HUES48 (cell line): Measurements from ENCODE around the gene KRTAP10-1.
"Not testable (repeated sequence)": the region's sequence is repeated elsewhere in the genome, so short reads cannot be mapped to it uniquely, and the experiment has no call there.

Source experiments
- H3K27ac ChIP-seq: one replicate; pipeline ENCODE4 v1.7.0; 2013; ENCODE audit warnings: low read depth, low read length, inconsistent platforms
- H3K27me3 ChIP-seq: 2 replicates; pipeline ENCODE4 v1.6.1; 2013; ENCODE audit warnings: mild to moderate bottlenecking, low read length; ENCODE audit not compliant: control insufficient read depth, insufficient read depth
- H3K36me3 ChIP-seq: 2 replicates; pipeline ENCODE4 v1.6.1; 2013; ENCODE audit warnings: low read length; ENCODE audit not compliant: control insufficient read depth, insufficient read depth
- H3K4me1 ChIP-seq: 2 replicates; pipeline ENCODE4 v1.6.1; 2013; ENCODE audit warnings: mild to moderate bottlenecking, low read length; ENCODE audit not compliant: control insufficient read depth, insufficient read depth
- H3K4me3 ChIP-seq: 2 replicates; pipeline ENCODE4 v1.5.1; 2013; ENCODE audit warnings: mild to moderate bottlenecking, low read depth, low read length
- H3K9ac ChIP-seq: 2 replicates; pipeline ENCODE4 v1.6.1; 2013; ENCODE audit warnings: mild to moderate bottlenecking, low read depth, low read length, moderate library complexity
- H3K9me3 ChIP-seq: 2 replicates; pipeline ENCODE4 v1.6.1; 2013; ENCODE audit warnings: low read length; ENCODE audit not compliant: control insufficient read depth, insufficient read depth

The KRTAP10-1 gene

DNA sequence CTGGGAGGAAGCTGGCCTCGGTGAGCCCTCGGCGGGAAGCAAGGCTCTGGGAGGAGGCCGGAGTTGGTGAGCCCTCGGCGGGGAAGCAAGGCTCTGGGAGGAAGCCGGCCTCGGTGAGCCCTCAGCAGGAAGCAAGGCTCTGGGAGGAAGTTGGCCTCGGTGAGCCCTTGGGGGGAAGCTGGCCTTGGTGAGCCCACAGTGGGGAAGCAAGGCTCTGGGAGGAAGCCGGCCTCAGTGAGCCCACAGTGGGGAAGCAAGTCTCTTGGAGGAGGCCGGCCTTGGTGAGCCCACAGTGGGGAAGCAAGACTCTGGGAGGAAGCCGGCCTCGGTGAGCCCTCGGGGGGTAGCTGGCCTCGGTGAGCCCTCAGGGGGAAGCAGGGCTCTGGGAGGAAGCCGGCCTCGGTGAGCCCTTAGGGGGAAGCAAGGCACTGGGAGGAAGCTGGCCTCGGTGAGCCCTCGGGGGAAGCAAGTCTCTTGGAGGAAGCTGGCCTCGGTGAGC is 36.0 kb downstream of the KRTAP10-1 start:
- H3K27me3 ChIP-seq = no peaks in the 10 kb centered on the region
- no peaks in the 10 kb centered on the region for H3K36me3 ChIP-seq
- H3K9ac ChIP-seq = no peak overlapping the region
- no peak overlapping the region for H3K4me3 ChIP-seq
- H3K4me1 ChIP-seq = no peaks in the 10 kb centered on the region
- H3K27ac ChIP-seq = no peak overlapping the region
- no peaks in the 10 kb centered on the region for H3K9me3 ChIP-seq

DNA sequence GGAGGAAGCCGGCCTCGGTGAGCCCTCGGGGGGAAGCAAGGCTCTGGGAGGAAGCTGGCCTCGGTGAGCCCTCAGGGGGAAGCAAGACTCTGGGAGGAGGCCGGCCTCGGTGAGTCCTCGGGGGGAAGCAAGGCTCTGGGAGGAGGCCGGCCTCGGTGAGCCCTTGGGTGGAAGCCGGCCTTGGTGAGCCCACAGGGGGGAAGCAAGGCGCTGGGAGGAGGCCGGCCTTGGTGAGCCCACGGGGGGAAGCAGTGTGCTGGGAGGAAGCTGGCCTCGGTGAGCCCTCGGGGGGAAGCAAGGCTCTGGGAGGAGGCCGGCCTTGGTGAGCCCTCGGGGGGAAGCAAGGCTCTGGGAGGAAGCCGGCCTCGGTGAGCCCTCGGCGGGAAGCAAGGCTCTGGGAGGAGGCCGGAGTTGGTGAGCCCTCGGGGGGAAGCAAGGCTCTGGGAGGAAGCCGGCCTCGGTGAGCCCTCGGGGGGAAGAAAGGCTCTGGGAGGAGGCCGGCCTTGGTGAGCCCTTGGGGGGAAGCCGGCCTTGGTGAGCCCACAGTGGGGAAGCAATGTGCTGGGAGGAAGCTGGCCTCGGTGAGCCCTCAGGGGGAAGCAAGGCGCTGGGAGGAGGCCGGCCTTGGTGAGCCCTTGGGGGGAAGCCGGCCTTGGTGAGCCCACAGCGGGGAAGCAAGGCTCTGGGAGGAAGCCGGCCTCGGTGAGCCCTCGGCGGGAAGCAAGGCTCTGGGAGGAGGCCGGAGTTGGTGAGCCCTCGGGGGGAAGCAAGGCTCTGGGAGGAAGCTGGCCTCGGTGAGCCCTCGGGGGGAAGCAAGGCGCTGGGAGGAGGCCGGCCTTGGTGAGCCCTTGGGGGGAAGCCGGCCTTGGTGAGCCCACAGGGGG is 36.7 kb downstream of the KRTAP10-1 start:
- H3K4me3 ChIP-seq, H3K4me1 ChIP-seq, H3K27ac ChIP-seq: not testable (repeated sequence)

DNA sequence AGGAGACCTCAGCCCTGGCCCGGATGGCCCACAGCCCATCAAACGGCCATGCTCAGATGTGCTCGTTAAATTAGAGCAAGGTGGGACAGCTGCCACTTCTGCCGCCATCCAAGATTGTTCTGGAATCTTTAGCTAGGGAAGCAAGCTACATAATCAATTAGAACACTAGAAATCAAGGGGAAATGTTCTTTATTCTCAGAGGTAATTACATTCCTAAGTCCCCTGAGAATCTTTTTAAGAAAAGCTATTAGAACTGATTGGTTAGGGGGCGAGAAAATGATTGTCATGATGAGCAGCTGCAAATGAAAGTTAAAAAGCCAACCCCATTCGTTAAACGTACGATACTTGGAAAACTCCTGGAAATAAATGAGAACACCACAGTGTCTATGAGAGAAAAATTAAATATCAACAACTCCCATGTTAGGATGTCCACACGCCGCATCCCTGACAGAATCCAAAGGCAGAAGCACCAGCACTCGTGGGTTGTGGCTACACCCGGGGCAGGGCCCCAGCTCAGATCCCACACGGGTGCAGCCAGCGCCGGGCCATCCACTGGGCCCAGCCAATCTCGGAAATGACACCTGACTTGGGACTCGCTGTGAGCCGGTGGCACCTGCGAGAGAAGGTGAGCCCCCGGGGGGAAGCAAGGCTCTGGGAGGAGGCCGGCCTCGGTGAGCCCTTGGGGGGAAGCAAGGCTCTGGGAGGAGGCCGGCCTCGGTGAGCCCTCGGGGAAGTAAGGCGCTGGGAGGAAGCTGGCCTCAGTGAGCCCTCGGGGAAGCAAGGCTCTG is 37.6 kb downstream of the KRTAP10-1 start:
- Histone ChIP-seq H3K27ac (no peak overlapping the region), H3K36me3 (no peaks in the 10 kb centered on the region), H3K9me3 (no peaks in the 10 kb centered on the region), H3K4me1 (peaks cover 8% of the 10 kb centered on the region; the same call in 1 of the 2 replicates), H3K9ac (no peak overlapping the region), H3K4me3 (no peak overlapping the region), H3K27me3 (no peaks in the 10 kb centered on the region)

More for the DNA sequence above, 36.7 kb downstream of the KRTAP10-1 start:
- not testable (repeated sequence) for H3K9ac ChIP-seq, H3K36me3 ChIP-seq, H3K27me3 ChIP-seq, H3K9me3 ChIP-seq

DNA sequence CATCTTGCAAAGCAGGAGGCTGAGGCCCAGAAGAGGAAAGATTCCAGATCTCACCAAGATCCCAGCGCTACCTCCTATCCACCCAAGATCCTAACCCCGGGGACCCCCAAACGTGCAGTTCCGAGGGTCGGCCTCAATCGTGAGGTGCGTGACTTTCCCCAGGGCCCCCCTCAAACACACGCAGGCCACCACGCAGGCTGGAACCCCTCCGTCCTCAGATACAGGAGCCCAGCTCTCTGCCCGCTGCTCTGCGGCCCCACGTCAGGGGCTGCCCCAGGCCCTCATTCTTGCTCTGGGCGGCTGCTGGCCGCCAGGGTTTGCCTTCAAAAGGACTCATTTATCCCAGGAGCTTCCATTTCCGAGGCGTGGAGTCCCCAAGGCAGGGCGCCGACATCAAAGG is 39.9 kb downstream of the KRTAP10-1 start:
- H3K4me3 ChIP-seq = no peak overlapping the region
- peaks cover 18% of the 10 kb centered on the region for H3K4me1 ChIP-seq
- no peak overlapping the region for H3K9ac ChIP-seq
- H3K36me3 ChIP-seq = no peaks in the 10 kb centered on the region
- no peaks in the 10 kb centered on the region for H3K27me3 ChIP-seq
- H3K9me3 ChIP-seq = no peaks in the 10 kb centered on the region
- no peak overlapping the region for H3K27ac ChIP-seq

DNA sequence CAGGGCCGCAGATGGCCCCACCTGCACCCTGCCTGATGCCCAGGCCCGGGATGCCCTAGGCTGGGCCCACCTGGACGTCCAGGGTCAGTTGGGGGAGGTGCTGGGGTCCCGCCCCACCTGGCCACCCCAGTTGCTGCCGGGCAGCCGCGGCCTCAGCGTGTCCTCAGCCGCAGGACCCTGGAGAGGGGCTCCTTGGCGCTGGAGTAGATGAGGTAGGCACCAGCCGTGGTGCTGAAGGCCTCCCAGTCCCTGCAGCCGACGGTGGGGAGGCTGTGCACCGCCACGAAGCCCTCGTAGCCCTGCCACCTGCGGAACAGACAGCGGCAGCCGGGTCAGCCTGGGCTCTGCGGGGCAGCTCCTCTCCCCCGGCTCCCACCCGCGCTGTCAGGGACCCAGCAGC is 40.4 kb downstream of the KRTAP10-1 start:
- no peak overlapping the region for H3K4me3 ChIP-seq
- no peaks in the 10 kb centered on the region for H3K36me3 ChIP-seq
- H3K4me1 ChIP-seq = peaks cover 18% of the 10 kb centered on the region
- no peak overlapping the region for H3K9ac ChIP-seq
- no peaks in the 10 kb centered on the region for H3K27me3 ChIP-seq
- H3K27ac ChIP-seq = no peak overlapping the region
- H3K9me3 ChIP-seq = no peaks in the 10 kb centered on the region

DNA sequence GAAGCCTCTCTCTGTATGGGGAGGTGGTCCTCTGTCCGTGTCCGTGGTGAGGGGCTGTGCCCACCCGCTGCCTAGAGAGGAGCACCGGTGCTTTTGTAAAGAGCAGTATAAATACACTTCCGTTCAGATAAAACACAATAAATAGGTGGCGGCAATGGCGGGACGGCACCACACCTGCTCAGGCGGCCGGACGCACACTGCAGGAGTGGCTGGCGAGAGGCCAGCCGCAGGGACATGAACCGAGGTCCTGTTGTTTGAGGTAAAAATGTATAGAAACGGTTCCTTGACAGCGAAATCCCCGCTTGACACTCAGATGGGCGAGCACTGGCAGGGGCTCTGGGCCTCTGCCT is 40.8 kb downstream of the KRTAP10-1 start:
- Histone ChIP-seq H3K27me3 (no peaks in the 10 kb centered on the region), H3K9me3 (no peaks in the 10 kb centered on the region), H3K9ac (no peak overlapping the region), H3K4me1 (peaks cover 18% of the 10 kb centered on the region), H3K36me3 (no peaks in the 10 kb centered on the region), H3K4me3 (no peak overlapping the region), H3K27ac (no peak overlapping the region)

DNA sequence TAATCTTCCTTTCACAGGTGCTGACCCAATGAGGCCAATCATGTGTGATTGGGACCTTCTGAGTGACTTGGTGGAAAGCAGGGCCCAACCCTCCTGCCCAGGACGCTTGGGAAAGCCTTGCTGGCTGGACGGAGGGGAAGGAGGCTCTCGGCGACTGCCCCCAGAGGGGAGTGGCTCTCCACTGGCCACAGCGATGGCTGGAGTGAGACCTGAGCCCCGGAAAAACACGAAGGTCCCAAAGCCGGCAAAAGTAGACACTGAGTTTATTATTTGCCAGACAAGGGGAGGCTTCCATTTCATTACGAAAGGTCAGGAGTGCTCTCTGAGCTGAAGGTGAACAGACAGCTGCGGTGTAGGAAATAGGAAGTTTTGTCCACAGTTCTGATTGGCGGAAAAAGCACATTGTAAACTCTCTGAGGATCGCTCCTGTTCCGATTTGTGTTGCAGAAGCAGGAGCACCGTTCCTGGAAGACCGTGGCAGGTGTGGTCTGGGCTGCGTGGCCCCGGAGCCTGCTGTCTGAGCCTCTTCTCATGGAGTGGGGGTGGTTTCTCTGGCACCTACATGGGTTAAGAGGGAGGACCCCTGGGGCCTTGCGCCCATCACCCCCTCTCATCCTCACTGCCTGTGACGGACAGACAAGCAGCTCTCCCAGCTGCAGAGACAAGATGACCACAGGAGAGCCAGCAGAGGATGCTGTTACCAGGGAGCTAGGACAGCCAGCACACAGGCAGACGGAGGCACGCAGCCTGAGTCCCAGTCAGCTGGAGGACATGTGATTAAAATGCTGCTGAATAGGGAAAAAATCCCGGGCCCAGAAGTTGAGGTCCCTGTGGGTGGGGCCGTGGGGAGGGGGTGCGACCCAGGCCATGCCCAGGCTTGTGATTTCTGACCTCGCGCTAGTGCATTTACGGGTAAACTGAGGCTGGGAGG is 41.5 kb downstream of the KRTAP10-1 start:
- no peak overlapping the region for H3K9ac ChIP-seq
- no peak overlapping the region for H3K4me3 ChIP-seq
- H3K27ac ChIP-seq = no peak overlapping the region
- peaks cover 18% of the 10 kb centered on the region for H3K4me1 ChIP-seq
- H3K36me3 ChIP-seq = no peaks in the 10 kb centered on the region
- H3K9me3 ChIP-seq = no peaks in the 10 kb centered on the region
- H3K27me3 ChIP-seq = no peaks in the 10 kb centered on the region

DNA sequence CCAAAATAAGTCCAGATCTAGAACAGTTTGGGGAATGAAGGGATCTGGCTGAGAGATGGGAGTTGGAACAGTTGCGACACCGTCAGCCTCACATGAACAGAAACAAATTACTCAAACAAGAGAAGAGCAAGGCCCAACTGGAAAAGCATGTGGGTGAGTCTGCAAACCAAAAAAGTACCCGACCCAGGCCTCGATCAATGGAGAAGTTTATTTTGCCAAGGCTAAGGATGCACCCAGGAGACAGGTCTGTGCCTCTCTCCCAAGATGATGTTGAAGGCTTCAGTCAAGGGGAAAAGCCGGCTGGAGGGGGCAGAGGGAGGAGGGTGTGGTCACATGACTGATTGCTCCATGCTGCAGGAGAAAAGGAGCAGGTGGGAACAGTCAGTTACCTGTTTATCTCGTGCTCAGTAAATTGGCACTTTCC is 42.3 kb downstream of the KRTAP10-1 start:
- peaks cover 18% of the 10 kb centered on the region for H3K4me1 ChIP-seq
- no peaks in the 10 kb centered on the region for H3K36me3 ChIP-seq
- H3K9me3 ChIP-seq = peaks cover 6% of the 10 kb centered on the region
- no peak overlapping the region for H3K4me3 ChIP-seq
- H3K27me3 ChIP-seq = no peaks in the 10 kb centered on the region
- no peak overlapping the region for H3K27ac ChIP-seq
- no peak overlapping the region for H3K9ac ChIP-seq

DNA sequence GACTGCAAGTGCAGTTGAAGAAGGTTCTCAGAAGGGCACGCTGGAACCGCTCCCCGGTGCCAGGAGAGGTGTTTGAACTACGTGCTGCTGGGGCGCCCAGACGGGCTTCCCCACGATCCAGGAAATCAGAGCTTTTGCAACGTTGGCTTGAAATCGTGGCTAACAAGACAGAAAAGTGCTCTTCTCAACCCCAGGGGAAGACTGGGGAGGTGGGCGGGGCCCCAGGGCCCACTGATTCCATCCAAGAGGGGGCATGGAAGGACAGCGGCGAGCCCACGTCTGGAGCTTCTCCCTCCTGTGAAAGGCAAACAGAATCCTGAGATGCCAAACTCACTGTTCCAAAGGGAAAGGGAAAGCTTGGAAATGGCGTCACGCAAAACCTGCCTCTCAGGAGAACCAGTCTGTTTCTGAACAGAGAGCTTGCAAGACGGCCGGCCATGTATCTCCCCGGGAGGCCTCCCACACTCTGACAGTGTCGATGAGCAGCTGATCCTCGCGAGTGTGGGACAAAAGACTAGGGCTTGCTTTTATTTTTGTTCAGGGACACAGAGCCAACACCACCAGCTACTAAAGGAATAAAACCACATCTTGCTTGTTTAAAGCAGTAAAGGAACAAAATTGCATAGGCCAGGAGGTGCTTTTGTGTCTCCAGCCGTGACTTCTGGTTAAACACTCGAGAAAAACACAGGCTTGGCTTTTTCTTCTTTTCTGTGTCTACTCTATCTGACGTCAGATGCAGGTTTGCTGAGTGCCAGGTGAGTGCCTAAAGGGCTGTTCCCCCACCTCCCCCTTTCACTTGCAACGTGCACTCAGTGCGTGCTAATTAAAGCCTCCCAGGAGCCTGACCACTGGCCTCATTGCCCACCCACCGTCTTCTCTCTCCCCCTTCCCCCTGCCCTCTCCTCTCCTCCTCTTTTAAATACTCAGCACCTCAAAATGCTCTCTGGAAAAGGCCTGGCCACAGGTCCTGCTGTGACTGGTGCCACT is 43.1 kb downstream of the KRTAP10-1 start:
- H3K9me3 ChIP-seq = peaks cover 14% of the 10 kb centered on the region
- H3K4me3 ChIP-seq = no peak overlapping the region
- no peaks in the 10 kb centered on the region for H3K36me3 ChIP-seq
- H3K27me3 ChIP-seq = no peaks in the 10 kb centered on the region
- no peak overlapping the region for H3K9ac ChIP-seq
- H3K27ac ChIP-seq = no peak overlapping the region
- H3K4me1 ChIP-seq = peaks cover 18% of the 10 kb centered on the region
